Tibial artery (tissue), 4 donors: ENCODE data around the gene ELFN1.
A peak's percentile ranks its signal among the peaks of the same experiment; 100 is the strongest.

Source experiments
- DNase-seq, 2 donors: peaks; one replicate each; pipeline ENCODE4 v3.0.0-alpha.2; 2019
- H3K27ac ChIP-seq, 2 donors: fragments of 200-600 bp; sonication (generic) in 1 of 2; 1 replicate in 1 of 2; 2 replicates in 1 of 2; pipeline ENCODE4 v1.5.1; 2018 to 2019; ENCODE audit warnings: mild to moderate bottlenecking in 1 of 2
- H3K27me3 ChIP-seq, 2 donors: fragments of 200-600 bp; sonication (generic) in 1 of 2; one replicate each; pipeline versions ENCODE4 v1.5.1 to v1.6.0; 2016 to 2019
- H3K36me3 ChIP-seq, 3 donors: fragments of 200-600 bp; sonication (generic) in 2 of 3; one replicate each; pipeline ENCODE4 v1.5.1; 2016 to 2019; ENCODE audit warnings: mild to moderate bottlenecking in 2 of 3
- H3K4me1 ChIP-seq, 4 donors: fragments of 200-600 bp; sonication (generic) in 2 of 4; 1 replicate in 3 of 4; 2 replicates in 1 of 4; pipeline ENCODE4 v1.5.1; 2016 to 2019
- H3K4me3 ChIP-seq, 2 donors: fragments of 200-600 bp; sonication (generic) in 1 of 2; 1 replicate in 1 of 2; 2 replicates in 1 of 2; pipeline ENCODE4 v1.5.1; 2018 to 2019; ENCODE audit warnings: mild to moderate bottlenecking in 2 of 2
- H3K9me3 ChIP-seq, 3 donors: fragments of 200-600 bp; sonication (generic) in 1 of 3; one replicate each; pipeline ENCODE4 v1.5.1; 2016 to 2019
- intact Hi-C: fragments of 100-400 bp; cut with DNase I; formaldehyde crosslinking; loops from one replicate; pipeline ENCODE4 v1.15.0; 2023; ENCODE audit warnings: low total_unique reads
- TF ChIP-seq, protein P1 (sequence below), 2 experiments: fragments of 200-600 bp in 1 of 2; fragments of 450-650 bp in 1 of 2; IDR thresholded peaks; one replicate each; pipeline ENCODE4 v1.5.1; 2017 to 2019; ENCODE audit warnings: antibody characterized with exemption in 2 of 2, mild to moderate bottlenecking in 1 of 2, moderate library complexity in 1 of 2

Gene ELFN1

DNA sequence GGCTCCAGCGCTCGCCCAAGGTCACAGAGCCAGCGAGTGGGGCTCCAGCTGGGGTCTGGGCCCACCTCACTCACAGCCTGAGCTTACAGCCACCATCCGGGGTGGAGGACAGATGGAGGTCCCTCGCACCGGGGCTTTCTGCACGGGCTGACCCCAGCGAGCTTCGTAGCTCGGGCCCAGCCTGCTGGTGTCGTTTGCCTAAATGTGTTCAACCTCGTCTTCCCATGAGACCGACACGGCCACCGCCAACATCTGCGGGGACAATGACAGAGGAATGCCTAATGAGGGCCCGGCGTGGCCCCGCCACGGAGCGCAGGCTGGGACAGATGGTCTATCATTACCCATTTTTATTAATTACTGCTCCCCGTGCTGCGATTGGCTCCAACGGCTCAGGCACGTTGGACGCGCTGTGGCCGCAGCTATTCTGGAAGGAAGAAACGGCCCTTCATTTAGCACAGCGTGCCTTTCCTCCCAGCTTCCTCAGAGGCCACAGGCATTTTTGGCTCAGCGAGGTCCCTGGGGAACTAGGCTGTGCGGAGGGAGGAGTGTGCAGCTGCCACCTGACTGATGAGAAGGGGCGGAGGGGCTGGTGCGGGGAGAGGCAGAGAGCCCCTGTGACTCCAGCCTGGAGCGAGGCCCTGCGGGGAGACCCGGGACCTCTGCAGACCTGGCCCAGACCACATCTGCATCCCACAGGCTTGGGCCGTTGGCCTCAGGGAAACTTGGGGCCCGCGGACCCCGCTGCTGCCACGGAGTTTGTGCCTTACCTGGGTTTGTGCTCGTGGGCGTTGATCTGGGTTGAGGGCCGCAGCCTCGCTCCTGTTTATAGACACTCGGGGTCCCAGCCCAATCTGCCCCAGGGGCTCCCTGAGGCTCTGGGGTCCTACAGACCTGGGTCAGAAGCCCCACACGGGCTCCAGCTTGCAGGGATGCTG is 22.9 kb upstream of the ELFN1 start:
- peak; percentile 42 to 89 for DNase-seq
- peak overlapping the region in 1 of 2 donors; percentile 8 for H3K27ac ChIP-seq
- no peaks in the 10 kb centered on the region for H3K9me3 ChIP-seq
- peaks cover 0 to 67% of the 10 kb centered on the region in 2 donors for H3K27me3 ChIP-seq
- intact Hi-C loops: no loop called here
- H3K36me3 ChIP-seq: no peaks in the 10 kb centered on the region
- TF ChIP-seq, protein P1, sequence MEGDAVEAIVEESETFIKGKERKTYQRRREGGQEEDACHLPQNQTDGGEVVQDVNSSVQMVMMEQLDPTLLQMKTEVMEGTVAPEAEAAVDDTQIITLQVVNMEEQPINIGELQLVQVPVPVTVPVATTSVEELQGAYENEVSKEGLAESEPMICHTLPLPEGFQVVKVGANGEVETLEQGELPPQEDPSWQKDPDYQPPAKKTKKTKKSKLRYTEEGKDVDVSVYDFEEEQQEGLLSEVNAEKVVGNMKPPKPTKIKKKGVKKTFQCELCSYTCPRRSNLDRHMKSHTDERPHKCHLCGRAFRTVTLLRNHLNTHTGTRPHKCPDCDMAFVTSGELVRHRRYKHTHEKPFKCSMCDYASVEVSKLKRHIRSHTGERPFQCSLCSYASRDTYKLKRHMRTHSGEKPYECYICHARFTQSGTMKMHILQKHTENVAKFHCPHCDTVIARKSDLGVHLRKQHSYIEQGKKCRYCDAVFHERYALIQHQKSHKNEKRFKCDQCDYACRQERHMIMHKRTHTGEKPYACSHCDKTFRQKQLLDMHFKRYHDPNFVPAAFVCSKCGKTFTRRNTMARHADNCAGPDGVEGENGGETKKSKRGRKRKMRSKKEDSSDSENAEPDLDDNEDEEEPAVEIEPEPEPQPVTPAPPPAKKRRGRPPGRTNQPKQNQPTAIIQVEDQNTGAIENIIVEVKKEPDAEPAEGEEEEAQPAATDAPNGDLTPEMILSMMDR (IDR thresholded peaks at IDR 0.05): no peak
- peak overlapping the region in 1 of 2 donors; percentile 31 for H3K4me3 ChIP-seq
- H3K4me1 ChIP-seq: peaks cover 13 to 27% (median 25%) of the 10 kb centered on the region in 4 donors

DNA sequence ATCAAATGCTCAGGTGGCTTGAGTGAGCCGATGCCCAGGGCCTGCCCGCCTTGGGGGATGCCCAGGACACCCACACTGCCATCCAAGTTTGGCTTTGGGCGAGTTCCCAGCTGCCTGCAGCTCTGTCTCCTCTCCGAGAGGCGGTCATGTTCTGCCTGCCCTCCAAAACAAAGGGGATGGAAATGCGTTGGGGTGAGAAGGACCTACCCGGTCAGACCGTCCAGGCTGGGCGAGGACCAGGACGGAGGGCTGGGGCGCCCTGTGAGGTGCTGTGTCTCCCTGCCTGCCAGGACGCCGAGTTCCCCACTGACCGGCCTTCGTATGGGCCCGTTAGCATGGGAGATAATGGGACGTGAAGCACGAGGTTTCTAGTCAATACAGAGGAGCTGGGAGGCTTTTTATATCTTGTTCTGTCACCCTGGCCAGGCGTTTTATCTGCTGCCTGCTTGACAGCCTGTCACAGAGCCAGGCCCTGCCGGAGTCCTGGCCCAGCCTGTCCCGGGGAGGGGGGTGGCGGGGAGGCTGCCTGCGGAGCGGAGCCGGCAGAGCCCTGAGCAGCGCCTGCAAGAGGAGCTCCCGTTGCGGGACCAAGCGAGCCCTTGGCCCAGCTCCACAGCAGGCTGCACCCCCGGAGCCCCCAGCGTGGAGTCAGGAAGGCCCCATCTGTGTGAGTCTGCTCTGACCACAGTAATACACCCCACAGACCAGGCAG is 22.0 kb upstream of the ELFN1 start:
- intact Hi-C loops: no loop called here
- peak overlapping the region in 1 of 2 donors; percentile 8 for H3K27ac ChIP-seq
- TF ChIP-seq, protein P1 (IDR thresholded peaks at IDR 0.05): no peak
- no peaks in the 10 kb centered on the region for H3K9me3 ChIP-seq
- H3K36me3 ChIP-seq: no peaks in the 10 kb centered on the region
- peaks cover 13 to 27% (median 25%) of the 10 kb centered on the region in 4 donors for H3K4me1 ChIP-seq
- DNase-seq: peak in 1 of 2 donors; percentile 78
- H3K27me3 ChIP-seq: peaks cover 0 to 60% of the 10 kb centered on the region in 2 donors
- H3K4me3 ChIP-seq: peak overlapping the region in 1 of 2 donors; percentile 31

DNA sequence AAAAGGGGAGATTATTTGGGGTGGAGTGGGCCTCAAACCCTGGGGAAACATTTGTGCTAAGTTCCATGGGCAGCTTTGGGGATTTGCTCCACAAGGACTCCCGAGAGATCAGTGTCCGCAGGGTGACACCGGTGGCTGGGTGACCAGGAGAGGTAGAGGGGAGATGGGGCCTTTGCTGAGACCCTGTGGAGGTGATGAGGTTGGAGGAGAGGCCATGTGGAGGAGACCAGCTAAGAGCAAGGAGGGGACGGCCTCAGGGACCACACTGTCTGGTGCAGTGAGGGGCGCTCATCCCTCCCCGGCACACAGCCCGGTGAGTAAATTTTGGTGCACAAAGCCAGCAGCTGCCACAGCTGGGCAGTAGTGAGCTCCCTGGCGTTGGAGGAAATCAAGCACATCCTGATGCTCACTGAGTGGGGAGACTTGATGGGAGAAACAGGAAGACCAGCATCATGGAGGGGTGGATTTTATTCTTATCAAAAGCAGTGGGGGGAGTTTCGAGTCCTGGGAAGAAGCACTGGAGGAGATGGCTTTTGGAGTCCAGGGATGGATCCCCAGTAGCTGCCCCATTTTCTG is 20.2 kb upstream of the ELFN1 start:
- Histone ChIP-seq H3K9me3 (no peaks in the 10 kb centered on the region), H3K27ac (no peak overlapping the region), H3K27me3 (peaks cover 0 to 60% of the 10 kb centered on the region in 2 donors), H3K4me3 (no peak overlapping the region), H3K36me3 (no peaks in the 10 kb centered on the region), H3K4me1 (peaks cover 13 to 27% (median 25%) of the 10 kb centered on the region in 4 donors)
- intact Hi-C loops: no loop called here
- no peak for DNase-seq
- TF ChIP-seq, protein P1 (IDR thresholded peaks at IDR 0.05): no peak

DNA sequence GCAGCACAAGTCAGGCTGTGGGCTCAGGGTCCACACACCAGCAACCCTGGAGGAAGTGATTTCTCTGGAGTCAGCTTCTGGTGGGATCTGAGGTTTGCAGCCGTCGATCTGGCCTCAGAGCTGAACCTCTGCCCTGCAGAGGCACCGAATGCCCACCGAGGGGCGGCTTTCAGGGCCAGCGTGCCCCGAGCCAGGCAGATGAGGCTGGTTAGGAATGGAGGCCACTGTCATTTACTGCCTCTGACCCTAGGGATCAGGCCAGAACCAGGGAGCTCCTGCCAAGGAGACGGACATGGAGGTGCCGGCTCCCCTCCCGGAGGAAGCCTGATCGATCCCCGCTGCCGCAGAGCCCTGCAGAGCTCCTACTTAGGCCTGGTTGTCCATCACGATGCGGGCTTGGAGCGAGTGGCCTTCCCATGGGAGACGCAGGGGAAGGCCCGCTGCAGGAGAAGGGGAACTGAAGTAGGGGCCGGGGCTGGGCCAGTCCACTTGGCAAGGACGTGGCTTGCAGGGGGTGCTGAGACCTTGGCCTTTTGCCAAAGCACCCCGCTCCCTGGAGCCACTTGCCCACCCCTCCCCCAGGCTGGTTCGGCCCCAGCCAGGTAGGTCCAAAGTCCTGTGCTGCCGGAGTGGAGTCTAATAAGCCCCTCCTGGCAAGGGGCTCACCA is 19.6 kb upstream of the ELFN1 start:
- H3K36me3 ChIP-seq: no peaks in the 10 kb centered on the region
- no peak for DNase-seq
- intact Hi-C loops: no loop called here
- TF ChIP-seq, protein P1 (IDR thresholded peaks at IDR 0.05): no peak
- H3K27me3 ChIP-seq: peaks cover 0 to 59% of the 10 kb centered on the region in 2 donors
- H3K4me1 ChIP-seq: peaks cover 13 to 27% (median 25%) of the 10 kb centered on the region in 4 donors
- no peak overlapping the region for H3K27ac ChIP-seq
- H3K9me3 ChIP-seq: no peaks in the 10 kb centered on the region
- no peak overlapping the region for H3K4me3 ChIP-seq

DNA sequence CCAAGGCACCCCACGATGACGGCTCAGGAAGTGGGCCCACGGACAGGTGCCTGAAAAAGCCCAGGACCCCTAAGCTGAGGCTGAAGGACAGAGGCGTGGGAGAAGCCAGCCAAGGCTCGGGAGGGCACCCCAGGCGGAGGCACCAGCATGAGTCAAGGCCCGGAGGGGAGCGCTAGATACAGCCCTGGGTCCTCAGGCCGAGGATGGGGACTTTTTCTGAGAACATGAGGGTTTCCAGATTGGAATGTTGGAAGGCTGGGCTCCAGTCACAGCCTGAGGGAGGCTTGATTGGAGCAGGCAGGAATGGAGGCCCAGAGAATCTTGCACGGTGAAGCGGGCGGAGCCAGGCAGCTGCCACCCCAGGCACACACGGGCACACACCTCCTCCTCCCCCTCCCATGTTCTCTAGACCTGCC is 19.0 kb upstream of the ELFN1 start:
- Histone ChIP-seq H3K36me3 (no peaks in the 10 kb centered on the region), H3K4me3 (no peak overlapping the region), H3K4me1 (peaks cover 13 to 27% (median 25%) of the 10 kb centered on the region in 4 donors), H3K9me3 (no peaks in the 10 kb centered on the region), H3K27ac (no peak overlapping the region), H3K27me3 (peaks cover 0 to 59% of the 10 kb centered on the region in 2 donors)
- TF ChIP-seq, protein P1 (IDR thresholded peaks at IDR 0.05): no peak
- intact Hi-C loops: no loop called here
- no peak for DNase-seq
